H9 (cell line): ENCODE data around the gene LORICRIN. TPM values are rescaled to one million over a fixed set of nuclear protein-coding genes. Genes with fewer than 3 reads are reported as not detected.

Source experiments
- DNase-seq: peaks from one replicate; pipeline ENCODE4 v3.0.0-alpha.2; 2017
- H2AFZ ChIP-seq: one replicate; pipeline ENCODE4 v1.6.1; 2013; ENCODE audit warnings: mild to moderate bottlenecking, low read length, control low read depth, moderate library complexity
- H2AK5ac ChIP-seq: 2 replicates; pipeline ENCODE4 v1.6.1; 2013; ENCODE audit warnings: low read length, control low read depth, mixed read lengths; ENCODE audit not compliant: insufficient read length
- H2BK120ac ChIP-seq: one replicate; pipeline ENCODE4 v1.6.1; 2013; ENCODE audit warnings: low read depth, mild to moderate bottlenecking, low read length, control low read depth, inconsistent platforms; ENCODE audit not compliant: poor library complexity, severe bottlenecking
- H2BK12ac ChIP-seq: 2 replicates; pipeline ENCODE4 v1.6.1; 2013; ENCODE audit warnings: low read length, control low read depth, mixed read lengths, low read depth; ENCODE audit not compliant: insufficient read length
- H2BK15ac ChIP-seq: 2 replicates; pipeline ENCODE4 v1.6.1; 2013; ENCODE audit warnings: low read depth, low read length, control low read depth
- H2BK20ac ChIP-seq: one replicate; pipeline ENCODE4 v1.6.1; 2013; ENCODE audit warnings: low read depth, mild to moderate bottlenecking, low read length, control low read depth, inconsistent platforms; ENCODE audit not compliant: poor library complexity, severe bottlenecking
- H2BK5ac ChIP-seq: 2 replicates; pipeline ENCODE4 v1.6.1; 2013; ENCODE audit warnings: low read length, control low read depth, mixed read lengths; ENCODE audit not compliant: insufficient read length
- H3K14ac ChIP-seq: 2 replicates; pipeline ENCODE4 v1.6.1; 2013; ENCODE audit warnings: low read length, control low read depth; ENCODE audit not compliant: insufficient read depth
- H3K18ac ChIP-seq: 2 replicates; pipeline ENCODE4 v1.6.1; 2013; ENCODE audit warnings: low read depth, mild to moderate bottlenecking, mixed read lengths, low read length, control low read depth; ENCODE audit not compliant: insufficient read length
- H3K23ac ChIP-seq: 2 replicates; pipeline ENCODE4 v1.6.1; 2013; ENCODE audit warnings: low read length, control low read depth, mixed read lengths, low read depth; ENCODE audit not compliant: insufficient read length
- H3K23me2 ChIP-seq: 2 replicates; pipeline ENCODE4 v1.6.1; 2013; ENCODE audit warnings: low read depth, mild to moderate bottlenecking, mixed read lengths, low read length, control low read depth; ENCODE audit not compliant: insufficient read length, poor library complexity, severe bottlenecking
- H3K27ac ChIP-seq: 2 replicates; pipeline ENCODE4 v1.5.1; 2013; ENCODE audit warnings: low read length, control low read depth, mixed read lengths, low read depth; ENCODE audit not compliant: insufficient read length
- H3K27me3 ChIP-seq: 2 replicates; pipeline ENCODE4 v1.6.1; 2013; ENCODE audit warnings: low read length, control low read depth, inconsistent platforms; ENCODE audit not compliant: insufficient read depth
- H3K4ac ChIP-seq: 2 replicates; pipeline ENCODE4 v1.6.1; 2013; ENCODE audit warnings: low read depth, mild to moderate bottlenecking, control low read depth, inconsistent platforms, low read length, moderate library complexity
- H3K4me1 ChIP-seq: 2 replicates; pipeline ENCODE4 v1.6.1; 2013; ENCODE audit warnings: low read length, control low read depth, inconsistent platforms; ENCODE audit not compliant: insufficient read depth
- H3K4me2 ChIP-seq: 2 replicates; pipeline ENCODE4 v1.6.1; 2013; ENCODE audit warnings: low read length, control low read depth, mixed read lengths; ENCODE audit not compliant: insufficient read length, insufficient read depth
- H3K56ac ChIP-seq: 2 replicates; pipeline ENCODE4 v1.6.1; 2013; ENCODE audit warnings: low read depth, mild to moderate bottlenecking, mixed read lengths, low read length, control low read depth; ENCODE audit not compliant: insufficient read length
- H3K79me1 ChIP-seq: 2 replicates; pipeline ENCODE4 v1.6.1; 2013; ENCODE audit warnings: low read depth, mild to moderate bottlenecking, moderate library complexity, low read length, control low read depth, inconsistent platforms; ENCODE audit not compliant: insufficient read depth, poor library complexity, severe bottlenecking
- H3K79me2 ChIP-seq: 2 replicates; pipeline ENCODE4 v1.6.1; 2013; ENCODE audit warnings: low read length, control low read depth, inconsistent platforms; ENCODE audit not compliant: insufficient read depth
- H3K9ac ChIP-seq: 2 replicates; pipeline ENCODE4 v1.6.1; 2013; ENCODE audit warnings: low read length, control low read depth, mixed read lengths; ENCODE audit not compliant: insufficient read length; ENCODE audit errors: extremely low read depth
- H3K9me3 ChIP-seq: one replicate; pipeline ENCODE4 v1.6.1; 2013; ENCODE audit warnings: low read depth, low read length, inconsistent platforms; ENCODE audit not compliant: control insufficient read depth
- H3T11ph ChIP-seq: one replicate; pipeline ENCODE4 v1.6.1; 2013; ENCODE audit warnings: mild to moderate bottlenecking, low read length, control low read depth, inconsistent platforms
- H4K20me1 ChIP-seq: one replicate; pipeline ENCODE4 v1.6.1; 2013; ENCODE audit not compliant: control insufficient read depth, insufficient read length, insufficient read depth
- H4K5ac ChIP-seq: 2 replicates; pipeline ENCODE4 v1.6.1; 2013; ENCODE audit warnings: low read depth, mild to moderate bottlenecking, mixed read lengths, low read length, control low read depth; ENCODE audit not compliant: insufficient read length
- H4K8ac ChIP-seq: replicated peaks from 2 replicates; pipeline ENCODE4 v1.6.1; 2013; ENCODE audit warnings: low read length, control low read depth, mixed read lengths, low read depth; ENCODE audit not compliant: insufficient read length
- H4K91ac ChIP-seq: 2 replicates; pipeline ENCODE4 v1.6.1; 2013; ENCODE audit warnings: low read depth, mild to moderate bottlenecking, moderate library complexity, mixed read lengths, low read length, control low read depth; ENCODE audit not compliant: insufficient read length
- H3K27ac Mint-ChIP-seq, 3 experiments: 2 replicates in 2 of 3; 3 replicates in 1 of 3; pipeline ENCODE4 v1.8.0; 2020 to 2021; ENCODE audit warnings: mixed read lengths in 3 of 3, mild to moderate bottlenecking in 1 of 3, moderate library complexity in 1 of 3
- H3K27me3 Mint-ChIP-seq: 2 replicates; pipeline ENCODE4 v1.8.0; 2021; ENCODE audit warnings: low read depth, mild to moderate bottlenecking, moderate library complexity, mixed read lengths
- H3K36me3 Mint-ChIP-seq, 3 experiments: 2 replicates in 2 of 3; 3 replicates in 1 of 3; pipeline ENCODE4 v1.8.0; 2020 to 2021; ENCODE audit warnings: low read depth in 3 of 3, mixed read lengths in 3 of 3; ENCODE audit not compliant: insufficient read depth in 1 of 3
- H3K4me1 Mint-ChIP-seq, 2 experiments: 2 replicates each; pipeline ENCODE4 v1.8.0; 2020; ENCODE audit warnings: mixed read lengths in 2 of 2
- H3K4me3 Mint-ChIP-seq, 2 experiments: 2 replicates in 1 of 2; 3 replicates in 1 of 2; pipeline ENCODE4 v1.8.0; 2020 to 2021; ENCODE audit warnings: mild to moderate bottlenecking in 2 of 2, mixed read lengths in 2 of 2, moderate library complexity in 1 of 2
- H3K9me3 Mint-ChIP-seq, 2 experiments: 2 replicates in 1 of 2; 3 replicates in 1 of 2; pipeline ENCODE4 v1.8.0; 2020; ENCODE audit warnings: mild to moderate bottlenecking in 2 of 2, mixed read lengths in 2 of 2, moderate library complexity in 1 of 2
- CTCF ChIP-seq: fragments of 200-600 bp; sonication (generic); conservative IDR thresholded peaks from 3 replicates; pipeline ENCODE4 v1.8.0; 2021; ENCODE audit warnings: antibody characterized with exemption, mild to moderate bottlenecking
- WGBS: extraction: QIAGEN DNeasy Blood & Tissue Kit; methylation state at CpG from one replicate; pipeline ENCODE4 v1.1.7; 2013; ENCODE audit warnings: missing lambda C conversion rate, low lambda C conversion rate, mixed read lengths; ENCODE audit not compliant: insufficient read length; ENCODE audit errors: extremely low coverage; 5-methylcytosine and 5-hydroxymethylcytosine counted together
- total RNA-seq: library from RNA; stranded (reverse); gene quantifications from 2 replicates; pipeline ENCODE4 v1.2.1, GENCODE V29; 2021

The LORICRIN gene
- total RNA-seq, 1 experiment from 2014 or later = not detected

GRCh38 chr1:153232553-153232952, 26.9 kb upstream of the LORICRIN start:
- no peaks in the 10 kb centered on the region for H4K20me1 ChIP-seq
- H4K5ac ChIP-seq = no peak overlapping the region
- H3K27ac ChIP-seq = no peak overlapping the region
- H2BK120ac ChIP-seq = no peak overlapping the region
- no peak overlapping the region for H3K27ac Mint-ChIP-seq
- no peak overlapping the region for H2AFZ ChIP-seq
- H3K27me3 ChIP-seq = no peaks in the 10 kb centered on the region
- H3K4me1 Mint-ChIP-seq = no peaks in the 10 kb centered on the region
- H4K8ac ChIP-seq = no peak overlapping the region
- H2BK12ac ChIP-seq = no peak overlapping the region
- no peaks in the 10 kb centered on the region for H3K79me2 ChIP-seq
- peaks cover 6% of the 10 kb centered on the region for H3K27me3 Mint-ChIP-seq
- H2BK15ac ChIP-seq = no peak overlapping the region
- H3K36me3 Mint-ChIP-seq = no peaks in the 10 kb centered on the region
- H3K9ac ChIP-seq = no peak overlapping the region
- H3K23me2 ChIP-seq = no peaks in the 10 kb centered on the region
- no peak overlapping the region for H4K91ac ChIP-seq
- no peak overlapping the region for H3T11ph ChIP-seq
- no peak overlapping the region for H2BK5ac ChIP-seq
- peaks cover 0 to 3% of the 10 kb centered on the region in 2 experiments; a peak in 3 of 5 replicates for H3K9me3 Mint-ChIP-seq
- H3K4me2 ChIP-seq = no peak overlapping the region
- H3K18ac ChIP-seq = no peak overlapping the region
- no peaks in the 10 kb centered on the region for H3K9me3 ChIP-seq
- H3K14ac ChIP-seq = no peak overlapping the region
- no peak overlapping the region for H3K56ac ChIP-seq
- no peak overlapping the region for H2BK20ac ChIP-seq
- DNase-seq = no peak
- H3K23ac ChIP-seq = no peak overlapping the region
- no peaks in the 10 kb centered on the region for H3K4me1 ChIP-seq
- WGBS = no CpG with 5 or more reads among the region's 3 CpGs
- no peak overlapping the region for H2AK5ac ChIP-seq
- H3K4me3 Mint-ChIP-seq = no peak overlapping the region
- H3K79me1 ChIP-seq = no peaks in the 10 kb centered on the region
- no peak overlapping the region for H3K4ac ChIP-seq
- no peak for TF ChIP-seq CTCF
